WTC11 (cell line): ENCODE results near the gene JAKMIP1. TPM values are rescaled to one million over a fixed set of nuclear protein-coding genes. Genes with fewer than 3 reads are reported as not detected.
A peak's percentile ranks its signal among the peaks of the same experiment; 100 is the strongest.

Experiments
- ATAC-seq: fragments of 200-7000 bp; cut with Tn5 transposase; 2 replicates; pipeline ENCODE4 v1.10.0; 2021; ENCODE audit warnings: mild to moderate bottlenecking, moderate library complexity
- CTCF ChIA-PET: fragments of 300-600 bp; sonication (Branson Sonifier 250); formaldehyde crosslinking; loops from one replicate; lab custom pipeline; 2021; ENCODE audit warnings: antibody characterized with exemption; lab: Charles Lee
- POLR2A ChIA-PET: fragments of 350-600 bp; sonication (Branson Sonifier 250); formaldehyde crosslinking; loops from one replicate; lab custom pipeline; 2021; ENCODE audit warnings: antibody characterized with exemption; lab: Charles Lee
- DNase-seq: peaks from one replicate; pipeline ENCODE4 v3.0.0; 2021; ENCODE audit warnings: low spot score
- H3K27ac Mint-ChIP-seq: 2 replicates; pipeline ENCODE4 v1.8.0; 2021; ENCODE audit warnings: mixed read lengths
- H3K27me3 Mint-ChIP-seq: 2 replicates; pipeline ENCODE4 v1.8.0; 2021; ENCODE audit warnings: low read depth, mild to moderate bottlenecking, moderate library complexity, mixed read lengths
- H3K36me3 Mint-ChIP-seq: 2 replicates; pipeline ENCODE4 v1.8.0; 2021; ENCODE audit warnings: mixed read lengths
- H3K4me1 Mint-ChIP-seq: 2 replicates; pipeline ENCODE4 v1.8.0; 2022; ENCODE audit warnings: mixed read lengths
- H3K4me3 Mint-ChIP-seq: 2 replicates; pipeline ENCODE4 v1.8.0; 2021; ENCODE audit warnings: mild to moderate bottlenecking, moderate library complexity, mixed read lengths
- H3K9me3 Mint-ChIP-seq: 2 replicates; pipeline ENCODE4 v1.8.0; 2021; ENCODE audit warnings: mixed read lengths
- CTCF ChIP-seq: fragments of 200-600 bp; IDR thresholded peaks from 2 replicates; pipeline ENCODE4 v1.8.0; 2022; ENCODE audit warnings: antibody characterized with exemption
- ELF4 ChIP-seq: sonication (generic); formaldehyde crosslinking; IDR thresholded peaks from 2 replicates; pipeline ENCODE4 v1.8.1; 2022; ENCODE audit warnings: low read depth, mild to moderate bottlenecking, moderate library complexity, missing genetic modification reagents
- HMGA2 ChIP-seq: fragments of 250-450 bp; sonication (Bioruptor Pico); IDR thresholded peaks from 2 replicates; pipeline ENCODE4 v1.4.0; 2021; ENCODE audit warnings: mild to moderate bottlenecking, moderate library complexity
- MLX ChIP-seq: sonication (generic); formaldehyde crosslinking; IDR thresholded peaks from 2 replicates; pipeline ENCODE4 v1.8.1; 2023; ENCODE audit warnings: mild to moderate bottlenecking, missing genetic modification reagents, moderate library complexity
- NR1H2 ChIP-seq: sonication (generic); formaldehyde crosslinking; IDR thresholded peaks from 2 replicates; pipeline ENCODE4 v1.9.0; 2021; ENCODE audit warnings: mild to moderate bottlenecking, moderate library complexity, missing genetic modification reagents
- NR2C2 ChIP-seq: sonication (generic); formaldehyde crosslinking; IDR thresholded peaks from 2 replicates; pipeline ENCODE4 v1.8.0; 2022; ENCODE audit warnings: mild to moderate bottlenecking, missing genetic modification reagents
- PRDM15 ChIP-seq: sonication (generic); formaldehyde crosslinking; IDR thresholded peaks from 2 replicates; pipeline ENCODE4 v1.8.0; 2022; ENCODE audit warnings: missing genetic modification reagents
- PREB ChIP-seq: sonication (generic); formaldehyde crosslinking; IDR thresholded peaks from 2 replicates; pipeline ENCODE4 v1.8.1; 2022; ENCODE audit warnings: mild to moderate bottlenecking, missing genetic modification reagents, moderate library complexity, borderline replicate concordance
- RELA ChIP-seq: sonication (generic); formaldehyde crosslinking; IDR thresholded peaks from 2 replicates; pipeline ENCODE4 v1.8.1; 2022; ENCODE audit warnings: missing genetic modification reagents, mild to moderate bottlenecking, borderline replicate concordance
- ZMAT4 ChIP-seq: fragments of 250-450 bp; sonication (Bioruptor Pico); IDR thresholded peaks from 2 replicates; pipeline ENCODE4 v1.9.0; 2021; ENCODE audit warnings: mild to moderate bottlenecking
- ZNF281 ChIP-seq: sonication (generic); formaldehyde crosslinking; IDR thresholded peaks from 2 replicates; pipeline ENCODE4 v1.8.0; 2023; ENCODE audit warnings: mild to moderate bottlenecking, missing genetic modification reagents
- ZNF416 ChIP-seq: fragments of 250-450 bp; sonication (Bioruptor Pico); IDR thresholded peaks from 2 replicates; pipeline ENCODE4 v1.9.0; 2021; ENCODE audit warnings: mild to moderate bottlenecking, inconsistent platforms
- ZNF532 ChIP-seq: fragments of 250-450 bp; sonication (Bioruptor Pico); IDR thresholded peaks from 2 replicates; pipeline ENCODE4 v1.9.0; 2021; ENCODE audit warnings: mild to moderate bottlenecking, borderline replicate concordance
- total RNA-seq: library from RNA; stranded (reverse); gene quantifications from 3 replicates; pipeline ENCODE4 v1.2.3, GENCODE V29; 2021

Gene JAKMIP1
- total RNA-seq, 1 experiment from 2014 or later: 4.0 TPM

GRCh38 chr4:6076391-6076790 lies 124.0 kb downstream of the JAKMIP1 start:
- no peaks in the 10 kb centered on the region for H3K27me3 Mint-ChIP-seq
- TF ChIP-seq CTCF (peak; percentile 24; the same call in 1 of the 2 replicates), PREB (CRISPR knock-in tag) (no peak), NR2C2 (CRISPR knock-in tag) (no peak), ZNF532 (CRISPR knock-in tag) (no peak)

GRCh38 chr4:6074758-6075157 lies 125.6 kb downstream of the JAKMIP1 start:
- peaks cover 12% of the 10 kb centered on the region for H3K4me1 Mint-ChIP-seq
- no peaks in the 10 kb centered on the region for H3K27me3 Mint-ChIP-seq
- no peak overlapping the region for H3K4me3 Mint-ChIP-seq
- POLR2A ChIA-PET: no interaction called here
- H3K27ac Mint-ChIP-seq: peak overlapping the region; percentile 9; the same call in 1 of the 2 replicates
- no peak for ATAC-seq
- CTCF ChIA-PET: no interaction called here
- H3K9me3 Mint-ChIP-seq: no peaks in the 10 kb centered on the region
- no peak for DNase-seq
- no peak for TF ChIP-seq ELF4 (CRISPR knock-in tag)
- TF ChIP-seq HMGA2: no peak
- no peak for TF ChIP-seq ZNF416 (CRISPR knock-in tag)
- TF ChIP-seq CTCF: no peak
- no peak for TF ChIP-seq PRDM15 (CRISPR knock-in tag)
- TF ChIP-seq NR1H2 (CRISPR knock-in tag): no peak
- TF ChIP-seq ZNF281 (CRISPR knock-in tag): no peak
- no peak for TF ChIP-seq MLX
- TF ChIP-seq RELA (CRISPR knock-in tag): no peak
- TF ChIP-seq ZMAT4 (CRISPR knock-in tag): no peak
- H3K36me3 Mint-ChIP-seq: no peaks in the 10 kb centered on the region

More at GRCh38 chr4:6076391-6076790, 124.0 kb downstream of the JAKMIP1 start:
- no peak overlapping the region for H3K4me3 Mint-ChIP-seq
- no peaks in the 10 kb centered on the region for H3K9me3 Mint-ChIP-seq
- POLR2A ChIA-PET: no interaction called here
- H3K4me1 Mint-ChIP-seq: peaks cover 11% of the 10 kb centered on the region
- CTCF ChIA-PET: interaction anchor here (0.8 to 2.8 kb wide), 2 partner anchors 11 to 78 kb away, joined by 4 to 12 read pairs; no protein-coding TSS in a partner anchor
- H3K36me3 Mint-ChIP-seq: no peaks in the 10 kb centered on the region
- ATAC-seq (peak; percentile 62), DNase-seq (peak; percentile 43)
- no peak overlapping the region for H3K27ac Mint-ChIP-seq
